Kidney capillary endothelial cell (primary cell): ENCODE measurements around the gene CSMD2.

ENCODE experiments used
- DNase-seq: peaks from one replicate; pipeline ENCODE4 v3.0.0-alpha.2; 2018; ENCODE audit warnings: low spot score

The CSMD2 gene

DNA sequence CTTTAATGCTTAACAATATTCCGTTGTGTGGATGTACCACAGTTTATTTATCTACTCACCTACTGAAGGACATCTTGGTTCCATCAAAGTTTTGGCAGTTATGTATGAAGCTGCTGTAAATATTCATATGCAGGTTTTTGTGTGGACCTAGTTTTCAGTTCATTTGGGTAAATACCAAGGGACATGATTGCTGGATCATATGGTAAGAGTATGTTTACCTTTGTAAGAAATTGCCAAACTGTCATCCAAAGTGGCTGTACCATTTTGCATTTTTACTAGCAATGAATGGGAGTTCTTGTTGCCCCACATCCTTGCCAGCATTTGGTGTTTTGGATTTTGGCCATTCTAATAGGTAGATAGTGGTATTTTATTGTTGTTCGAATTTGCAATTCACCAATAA lies 682.6 kb downstream of the CSMD2 start:
- no peak for DNase-seq

DNA sequence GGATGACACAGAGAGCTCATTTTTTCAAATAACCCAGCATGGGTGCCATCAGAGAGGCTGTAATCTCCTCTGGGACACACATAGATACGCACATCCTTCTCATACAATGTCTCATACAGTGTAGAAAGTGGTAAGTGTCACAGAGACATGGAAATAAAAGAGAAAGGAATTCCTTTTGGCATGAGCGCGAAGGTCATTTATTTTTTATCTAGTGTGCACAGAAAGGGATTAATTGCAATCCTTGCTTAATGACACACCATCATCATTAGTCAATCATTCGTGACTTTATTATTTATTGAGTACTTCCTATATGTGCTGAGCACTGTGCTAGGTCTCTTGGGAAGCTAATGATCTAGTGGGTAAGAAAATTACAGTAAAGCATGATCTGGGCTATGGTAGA lies 687.6 kb downstream of the CSMD2 start:
- no peak for DNase-seq

DNA sequence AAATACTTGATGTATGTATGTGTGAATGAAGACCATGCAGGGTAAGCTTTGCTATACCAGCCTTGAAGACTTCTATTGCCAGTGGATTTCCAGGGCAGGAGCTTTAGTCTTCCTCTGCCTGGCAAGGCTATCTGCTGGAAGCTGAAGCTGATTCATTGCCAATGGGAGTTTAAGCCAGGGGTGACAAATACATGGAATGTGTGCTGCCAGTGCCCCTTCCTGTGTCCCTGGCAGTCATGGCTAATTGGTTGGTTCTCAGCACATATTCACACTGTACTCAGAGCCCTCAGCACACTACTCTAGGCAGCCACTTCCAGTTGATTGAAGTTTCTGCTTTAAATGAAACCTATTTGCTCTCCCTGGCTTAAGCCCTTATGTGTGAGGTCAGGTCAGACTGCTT lies 691.1 kb downstream of the CSMD2 start:
- DNase-seq = peak; percentile 30

DNA sequence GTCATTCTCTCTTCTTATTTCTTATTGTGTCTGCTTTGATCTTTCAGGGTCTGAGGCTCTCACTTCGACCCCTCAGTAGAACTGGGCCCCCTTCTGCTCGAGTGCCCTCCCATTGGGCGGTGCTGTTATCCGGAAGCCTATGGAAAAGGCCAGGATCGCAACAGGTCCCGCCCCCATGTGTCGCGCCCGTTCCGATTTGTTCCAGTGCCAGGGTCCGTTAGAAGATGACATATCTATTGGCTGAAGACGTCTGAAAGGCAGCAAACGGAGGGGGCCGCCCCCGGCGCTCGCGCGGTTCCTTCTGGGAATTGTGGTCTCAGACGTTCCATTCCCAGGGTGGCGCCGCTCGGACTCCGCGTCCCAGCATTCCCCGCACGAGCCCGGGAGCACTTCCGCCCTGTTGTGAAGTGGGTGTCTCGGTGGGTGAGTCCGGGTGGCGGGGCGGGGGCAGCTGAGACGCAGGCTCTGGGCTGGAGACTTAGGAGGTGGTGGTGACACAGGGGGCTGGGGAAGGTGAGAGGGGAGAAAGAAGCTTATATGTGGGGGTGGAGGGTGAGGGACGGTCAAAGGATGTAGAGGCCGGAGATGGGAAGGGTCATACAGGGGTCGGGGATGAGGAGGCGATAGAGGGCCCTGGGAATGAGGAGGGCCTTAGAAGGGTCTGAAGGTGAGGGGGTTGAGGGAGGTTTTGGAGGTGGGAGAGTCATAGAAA lies 692.6 kb downstream of the CSMD2 start, which contains the start of gene ZSCAN20:
ZSCAN20 (plus strand) TSS at position 377 of the 712 bp plus-strand sequence. CDS start 6,644 bp downstream, outside the sequence.
- peak; percentile 97 for DNase-seq

DNA sequence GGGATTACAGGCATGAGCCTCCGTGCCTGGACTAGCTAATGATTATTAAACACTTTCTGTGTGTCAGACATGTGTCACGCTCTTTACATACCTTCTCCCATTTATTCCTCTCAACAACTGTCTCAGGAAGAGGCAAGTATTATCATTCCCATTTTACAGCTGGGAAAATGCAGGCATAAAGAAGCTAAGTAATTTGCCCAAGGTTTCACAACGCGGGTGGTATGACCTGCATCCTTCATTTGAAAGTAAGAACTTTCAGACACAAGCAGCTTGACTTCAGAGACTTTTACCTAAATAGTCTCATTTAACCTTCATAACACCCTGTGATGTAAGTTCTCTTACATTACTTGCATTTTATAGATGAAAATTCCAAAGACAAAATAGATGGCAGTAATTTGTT lies 693.6 kb downstream of the CSMD2 start:
- no peak for DNase-seq

DNA sequence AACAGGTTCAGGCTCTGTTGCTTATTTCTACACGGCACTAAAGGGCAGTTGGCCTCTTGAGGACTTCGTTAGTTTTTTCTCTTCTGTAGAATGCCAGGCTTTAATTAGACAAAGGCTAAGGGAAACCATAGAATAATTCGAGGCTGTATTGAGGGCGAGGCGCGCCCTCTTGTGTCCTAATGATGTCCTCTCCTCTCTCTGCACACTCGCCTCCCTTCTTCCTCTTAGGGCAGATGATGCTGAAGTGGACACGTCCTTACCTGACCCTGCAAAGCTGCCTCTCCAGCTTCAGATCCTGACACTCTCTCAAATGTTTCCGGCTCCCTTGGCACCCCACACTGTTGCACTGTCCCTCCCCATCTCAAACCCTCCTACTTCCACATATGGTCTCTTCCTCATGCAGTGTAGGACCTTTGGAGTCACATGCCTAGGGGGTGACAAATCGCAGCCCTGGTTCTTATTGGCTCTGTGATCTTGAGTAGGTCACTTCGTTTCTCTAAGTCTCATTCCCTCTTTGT lies 694.5 kb downstream of the CSMD2 start:
- DNase-seq = peak; percentile 80

DNA sequence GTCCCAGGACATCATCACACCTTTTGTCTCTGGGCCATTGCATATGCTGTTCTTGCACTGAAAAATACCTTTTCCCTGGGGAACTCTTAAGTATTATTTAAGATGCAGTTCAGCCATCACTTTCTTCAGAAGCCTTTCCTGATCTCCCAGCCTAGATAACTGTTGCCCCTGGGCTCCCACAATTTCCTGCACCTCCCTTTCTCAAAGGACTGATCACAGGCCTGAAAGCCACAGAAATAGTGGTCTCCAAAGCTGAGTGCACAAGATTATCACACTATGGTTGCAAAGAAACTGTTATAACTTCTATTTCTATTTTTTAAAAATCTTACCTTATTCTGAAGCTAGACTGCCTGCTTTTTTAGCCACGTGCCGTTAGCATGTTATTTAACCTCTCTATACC lies 695.3 kb downstream of the CSMD2 start:
- DNase-seq = no peak

DNA sequence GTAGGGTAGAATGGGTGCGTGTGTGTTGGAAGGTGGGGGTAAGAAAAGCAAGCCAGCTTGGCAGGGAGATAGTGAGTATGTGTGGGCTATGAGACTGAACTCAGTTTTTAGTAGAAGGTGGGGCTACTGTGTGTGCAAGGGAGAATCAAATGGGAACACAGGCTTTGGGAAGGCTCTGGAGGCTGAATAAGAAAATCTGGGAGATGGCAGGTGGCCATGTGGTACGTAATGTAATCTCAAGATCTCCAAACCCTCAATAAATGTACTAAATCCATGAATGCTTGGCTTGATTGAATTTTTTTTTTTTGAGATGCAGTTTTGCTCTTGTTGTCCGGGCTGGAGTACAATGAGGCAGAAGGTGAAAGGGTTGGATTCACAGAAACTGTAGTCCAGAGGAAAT lies 696.1 kb downstream of the CSMD2 start:
- no peak for DNase-seq

DNA sequence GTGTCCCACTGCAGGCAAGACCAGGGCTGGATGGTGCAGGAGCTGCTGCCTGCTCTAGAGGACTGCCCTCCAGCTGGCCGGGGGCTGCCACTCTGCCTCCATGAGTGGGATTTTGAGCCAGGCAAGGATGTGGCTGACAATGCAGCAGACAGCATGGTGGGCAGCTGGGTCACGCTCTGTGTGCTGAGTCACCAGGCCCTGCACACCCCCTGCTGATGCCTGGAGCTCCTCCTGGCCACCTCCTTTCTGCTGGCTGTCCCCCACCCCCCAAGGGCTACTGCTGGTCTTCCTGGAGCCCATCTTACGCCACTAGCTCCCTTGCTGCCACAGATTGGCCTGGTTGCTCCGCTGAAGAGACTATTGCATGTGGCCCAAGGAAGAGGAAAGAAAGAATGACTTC lies 696.5 kb downstream of the CSMD2 start:
- no peak for DNase-seq

DNA sequence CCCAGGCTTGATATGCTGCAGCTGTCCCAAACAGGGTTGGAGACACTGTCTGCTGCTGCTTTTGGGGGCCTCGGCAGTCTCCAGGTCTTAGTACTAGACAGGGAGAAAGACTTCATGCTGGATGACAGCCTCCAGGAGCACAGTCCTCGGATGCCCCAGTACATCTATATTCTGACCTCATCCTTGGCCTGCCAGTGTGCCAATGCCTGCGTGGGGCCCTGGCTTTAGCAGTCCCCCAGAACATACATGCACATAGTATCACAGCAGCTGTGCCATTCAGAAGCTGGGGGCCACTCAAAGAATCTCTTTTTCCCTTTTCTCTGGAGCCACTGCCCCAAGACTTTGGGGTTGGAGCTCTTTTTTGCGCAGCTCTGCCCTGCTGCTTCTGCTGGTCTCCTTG lies 697.0 kb downstream of the CSMD2 start:
- no peak for DNase-seq

DNA sequence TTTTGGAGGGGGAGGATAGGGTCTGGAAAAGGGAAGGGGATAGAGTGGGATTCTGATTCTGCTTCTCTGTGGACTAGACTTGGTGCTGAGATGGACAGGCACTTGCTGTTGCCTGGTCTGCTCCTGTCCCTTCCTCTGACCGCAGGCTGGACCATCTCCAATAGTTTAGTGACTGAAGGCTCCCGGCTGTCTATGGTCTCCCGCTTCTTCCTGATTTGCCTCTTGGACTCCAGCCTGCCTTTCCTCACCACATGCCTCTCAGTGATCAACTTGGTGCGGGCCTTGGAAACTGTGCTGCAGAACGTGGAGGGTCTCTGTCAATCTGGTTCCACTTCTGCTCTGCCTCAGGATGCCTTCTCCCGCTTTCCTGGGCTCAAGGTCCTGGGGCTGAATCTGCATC lies 698.9 kb downstream of the CSMD2 start:
- no peak for DNase-seq

DNA sequence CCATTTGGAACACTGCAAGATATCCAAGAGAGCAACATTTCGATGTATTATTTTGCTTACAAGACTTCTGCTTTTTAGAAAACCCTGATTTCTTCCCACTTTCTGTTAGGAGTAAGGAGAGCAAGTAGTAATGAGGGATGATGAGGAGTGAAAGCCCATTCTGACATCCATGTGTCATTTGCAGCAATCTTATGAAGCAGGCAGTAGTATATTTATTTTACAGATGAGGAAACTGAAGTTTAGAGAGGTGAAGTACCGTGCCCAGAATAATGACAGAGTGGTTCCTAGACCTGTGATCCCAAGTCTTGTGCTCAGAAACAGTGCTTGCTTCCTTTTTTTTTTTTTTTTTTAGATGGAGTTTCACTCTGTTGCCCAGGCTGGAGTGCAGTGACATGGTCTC lies 699.7 kb downstream of the CSMD2 start:
- no peak for DNase-seq

DNA sequence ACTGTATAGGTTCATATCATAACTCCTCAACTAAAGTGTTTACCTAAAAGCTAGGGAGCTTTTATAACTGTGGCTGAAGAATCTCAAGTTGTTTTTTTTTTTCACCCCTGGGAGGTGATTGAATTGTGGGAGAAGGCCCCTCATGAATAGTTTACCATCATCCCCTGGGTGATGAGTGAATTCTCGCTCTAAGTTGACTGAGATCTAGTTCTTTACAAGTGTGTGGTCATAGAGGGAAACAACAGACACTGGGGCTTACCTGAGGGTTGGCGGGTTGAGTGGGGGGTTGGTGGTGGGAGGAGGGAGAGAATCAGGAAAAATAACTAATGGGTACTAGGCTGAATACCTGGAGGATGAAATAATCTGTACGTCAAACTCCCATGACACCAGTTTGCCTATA lies 700.5 kb downstream of the CSMD2 start:
- DNase-seq = no peak
